CD4-positive, alpha-beta T cell treated with Interferon gamma for 1 hour (primary cell): ENCODE results near the gene SHPK.
"Not testable (repeated sequence)": the region's sequence is repeated elsewhere in the genome, so short reads cannot be mapped to it uniquely, and the experiment has no call there.

Experiments used
- DNase-seq: peaks from one replicate; pipeline ENCODE4 v3.0.0-alpha.2; 2020

Gene SHPK

DNA sequence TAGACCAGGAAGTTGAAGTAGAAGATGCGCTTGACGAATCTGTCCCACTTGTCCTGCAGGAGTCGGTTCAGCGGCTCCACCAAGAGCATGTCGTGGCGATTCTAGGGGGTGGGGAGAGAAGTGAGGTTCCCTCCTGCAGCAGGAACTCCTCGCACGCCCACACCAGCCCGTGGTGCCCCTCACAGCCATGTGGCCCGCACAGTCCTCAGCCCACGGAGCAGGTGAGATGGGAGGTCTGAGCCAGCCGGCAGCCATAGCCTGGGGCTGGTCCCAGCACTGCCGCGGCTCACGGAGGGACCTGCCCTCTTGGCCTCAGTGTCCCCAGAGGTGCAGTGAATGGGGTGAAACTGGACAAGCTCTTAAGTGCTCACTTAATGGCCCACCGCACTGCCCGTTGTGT lies 50.2 kb downstream of the SHPK start:
- no peak for DNase-seq

- no peak for DNase-seq
Measured at GRCh38 chr17:3583456-3583855, 52.6 kb downstream of the SHPK start.

GRCh38 chr17:3582915-3583314 lies 53.1 kb downstream of the SHPK start:
- no peak for DNase-seq

DNA sequence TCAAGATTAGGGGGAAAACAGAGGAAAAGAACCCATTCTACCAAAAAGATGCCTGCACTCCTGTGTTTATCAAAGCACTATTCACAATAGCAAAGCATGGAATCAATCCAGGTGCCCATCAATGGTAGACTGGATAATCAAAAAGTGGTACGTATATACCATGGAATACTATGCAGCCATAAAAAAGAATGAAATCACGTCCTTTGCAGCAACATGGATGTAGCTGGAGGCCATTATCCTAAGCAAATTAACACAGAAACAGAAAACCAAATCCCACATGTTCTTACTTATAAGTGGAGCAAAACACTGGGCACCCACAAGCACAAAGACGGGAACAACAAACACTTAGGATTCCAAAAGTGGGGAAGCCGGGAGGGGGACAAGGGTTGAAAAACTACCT lies 57.4 kb downstream of the SHPK start:
- DNase-seq: not testable (repeated sequence)

GRCh38 chr17:3576970-3577369 lies 59.1 kb downstream of the SHPK start:
- DNase-seq: no peak

DNA sequence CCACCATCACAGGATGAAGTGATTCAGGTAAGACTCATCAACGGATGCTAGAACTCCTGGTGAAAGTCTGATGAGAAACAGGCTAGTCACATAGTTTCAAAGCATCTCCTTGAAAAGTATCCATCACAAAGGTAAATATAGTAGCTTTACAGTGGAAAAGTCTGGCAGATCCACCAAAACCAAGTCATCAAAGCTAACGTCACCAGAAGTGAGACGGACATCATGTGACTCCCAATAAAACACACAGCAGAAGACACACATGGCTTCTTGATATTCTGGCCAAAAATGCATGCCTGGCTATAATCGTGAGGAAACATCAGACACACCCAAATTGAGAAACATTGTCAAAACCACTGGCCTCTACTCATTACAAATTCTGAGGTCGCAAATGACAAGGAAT lies 60.5 kb downstream of the SHPK start:
- DNase-seq: no peak

DNA sequence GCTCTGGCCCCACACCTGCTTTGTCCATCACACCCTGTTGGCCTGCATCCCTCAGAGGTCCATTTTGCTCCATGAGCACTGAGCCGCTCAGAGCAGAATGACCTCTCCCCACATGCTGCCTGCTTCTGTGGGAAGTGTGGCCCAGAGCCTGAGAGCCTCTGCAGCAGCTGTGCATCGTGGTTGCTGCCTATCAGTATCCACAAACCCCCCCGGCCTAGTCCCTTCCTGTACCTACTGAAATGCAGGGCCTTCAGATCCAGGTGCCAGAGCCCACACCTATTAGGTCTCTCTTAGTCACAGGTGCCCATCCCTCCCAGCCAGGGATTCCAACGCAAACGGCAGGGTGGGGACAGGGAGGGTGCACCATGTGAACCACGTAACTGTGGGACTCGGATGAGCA lies 61.8 kb downstream of the SHPK start:
- no peak for DNase-seq

- no peak for DNase-seq
Measured at GRCh38 chr17:3573246-3574100, 62.6 kb downstream of the SHPK start.

GRCh38 chr17:3572231-3572630 lies 63.8 kb downstream of the SHPK start:
- DNase-seq: no peak

DNA sequence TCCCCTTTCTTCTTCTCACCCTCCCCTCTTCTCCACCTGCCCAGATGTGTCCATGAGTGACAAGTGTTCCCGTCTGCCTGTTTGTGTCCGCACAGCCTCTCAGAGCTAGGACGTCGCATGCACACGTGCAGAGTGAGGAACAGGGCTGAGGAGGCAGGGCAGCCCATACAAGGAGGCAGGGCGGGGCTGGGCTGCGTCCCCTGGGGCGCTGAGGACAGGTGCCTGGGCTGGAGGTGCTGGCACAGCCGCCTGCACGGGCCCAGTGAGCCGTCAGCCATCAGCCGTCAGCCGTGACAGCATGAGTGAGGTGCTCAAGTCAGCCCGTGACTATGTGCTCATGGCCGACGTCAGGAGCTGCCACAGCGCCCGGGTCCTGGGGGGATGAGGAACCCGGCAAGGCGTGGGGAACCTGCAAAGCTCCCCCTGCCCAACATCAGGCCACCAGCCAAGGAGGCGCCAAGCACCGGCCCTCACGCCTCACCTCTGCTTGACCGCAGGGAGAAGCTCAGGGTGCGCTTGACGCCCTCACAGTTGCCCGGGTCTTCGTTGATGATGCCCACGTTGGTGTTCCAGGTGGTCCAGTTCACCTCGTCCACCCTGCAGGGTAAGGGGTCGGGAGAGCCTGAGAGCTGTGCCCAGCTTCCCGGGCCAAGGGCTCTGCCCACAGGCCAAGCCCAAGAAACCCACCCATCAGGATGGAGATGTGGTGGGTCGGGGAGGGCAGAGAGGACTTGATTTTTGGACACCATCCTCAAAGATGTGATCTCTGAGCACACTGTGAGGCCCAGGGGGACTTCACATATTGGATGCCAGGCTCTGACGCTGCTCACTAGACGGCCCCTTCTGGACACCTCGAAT lies 64.8 kb downstream of the SHPK start:
- no peak for DNase-seq

DNA sequence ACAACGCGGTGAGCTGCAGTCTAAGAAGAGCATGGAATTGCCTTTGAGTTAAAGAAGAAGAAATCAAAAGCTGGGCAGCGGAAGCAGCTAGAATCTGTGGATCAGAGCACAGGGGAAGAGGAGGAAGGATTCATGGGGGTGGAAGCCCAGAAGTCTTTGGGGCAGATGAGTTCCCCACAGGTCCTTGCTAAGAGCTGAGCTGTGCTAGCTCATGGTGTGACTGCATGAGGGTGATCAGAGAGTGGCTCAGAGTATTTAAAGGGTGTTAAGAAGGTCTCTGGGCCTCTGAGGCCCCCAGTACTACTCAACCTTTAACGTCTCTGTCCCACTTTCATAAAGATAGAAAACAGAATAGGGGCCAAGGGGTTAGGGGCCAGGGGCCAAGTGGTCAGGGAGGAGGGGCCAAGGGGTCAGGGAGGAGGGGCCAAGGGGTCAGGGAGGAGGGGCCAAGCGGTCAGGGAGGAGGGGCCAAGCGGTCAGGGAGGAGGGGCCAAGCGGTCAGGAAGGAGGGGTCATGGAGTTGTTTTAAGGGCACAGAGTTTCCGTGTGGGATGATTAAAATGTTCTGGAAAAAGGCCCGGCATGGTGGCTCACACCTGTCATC lies 66.4 kb downstream of the SHPK start:
- no peak for DNase-seq

- no peak for DNase-seq
Measured at GRCh38 chr17:3566551-3566950, 69.5 kb downstream of the SHPK start.

- DNase-seq: no peak
Measured at GRCh38 chr17:3565143-3565542, 70.9 kb downstream of the SHPK start.

DNA sequence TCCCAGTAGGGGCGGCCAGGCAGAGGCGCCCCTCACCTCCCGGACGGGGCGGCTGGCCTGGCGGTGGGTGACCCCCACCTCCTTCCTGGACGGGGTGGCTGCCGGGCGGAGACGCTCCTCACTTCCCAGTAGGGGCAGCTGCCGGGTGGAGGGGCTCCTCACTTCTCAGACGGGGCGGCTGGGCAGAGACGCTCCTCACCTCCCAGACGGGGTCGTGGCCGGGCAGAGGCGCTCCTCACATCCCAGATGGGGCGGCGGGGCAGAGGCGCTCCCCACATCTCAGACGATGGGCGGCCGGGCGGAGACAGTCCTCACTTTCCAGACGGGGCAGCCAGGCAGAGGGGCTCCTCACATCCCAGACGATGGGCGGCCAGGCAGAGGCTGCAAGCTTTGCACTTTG lies 71.8 kb downstream of the SHPK start:
- not testable (repeated sequence) for DNase-seq

DNA sequence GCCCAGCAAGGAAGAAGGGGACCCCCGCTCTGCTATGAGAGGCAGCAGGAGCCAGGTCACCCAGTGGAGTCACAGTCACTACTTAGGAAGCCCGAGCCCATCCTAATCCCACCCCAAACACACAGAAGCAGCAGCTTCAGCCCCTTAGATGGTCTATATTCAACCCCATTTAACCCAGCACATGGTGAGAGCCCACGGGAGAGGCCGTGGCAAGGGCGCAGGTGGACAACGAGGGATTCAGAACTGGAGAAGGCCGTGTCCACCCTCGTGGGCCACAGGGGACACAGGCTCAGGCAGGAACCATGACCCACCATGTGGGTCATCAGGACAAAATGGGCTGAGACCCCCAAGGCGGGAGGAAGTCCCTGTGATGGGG lies 76.8 kb downstream of the SHPK start:
- DNase-seq: no peak

GRCh38 chr17:3558603-3559269 lies 77.3 kb downstream of the SHPK start:
- peak; percentile 62 for DNase-seq
